Measurements from ENCODE around the gene PRSS27. TPM values are rescaled to one million over a fixed set of nuclear protein-coding genes. Genes with fewer than 3 reads are reported as not detected.
A peak's percentile ranks its signal among the peaks of the same experiment; 100 is the strongest.
"Not testable (repeated sequence)": the region's sequence is repeated elsewhere in the genome, so short reads cannot be mapped to it uniquely, and the experiment has no call there.

The PRSS27 gene
- total RNA-seq, 4 donors from 2014 or later, result 1.2 TPM; not detected in 2

GRCh38 chr16:2698103-2698870 is 21.7 kb downstream of the PRSS27 start:
- TF ChIP-seq, protein P1, sequence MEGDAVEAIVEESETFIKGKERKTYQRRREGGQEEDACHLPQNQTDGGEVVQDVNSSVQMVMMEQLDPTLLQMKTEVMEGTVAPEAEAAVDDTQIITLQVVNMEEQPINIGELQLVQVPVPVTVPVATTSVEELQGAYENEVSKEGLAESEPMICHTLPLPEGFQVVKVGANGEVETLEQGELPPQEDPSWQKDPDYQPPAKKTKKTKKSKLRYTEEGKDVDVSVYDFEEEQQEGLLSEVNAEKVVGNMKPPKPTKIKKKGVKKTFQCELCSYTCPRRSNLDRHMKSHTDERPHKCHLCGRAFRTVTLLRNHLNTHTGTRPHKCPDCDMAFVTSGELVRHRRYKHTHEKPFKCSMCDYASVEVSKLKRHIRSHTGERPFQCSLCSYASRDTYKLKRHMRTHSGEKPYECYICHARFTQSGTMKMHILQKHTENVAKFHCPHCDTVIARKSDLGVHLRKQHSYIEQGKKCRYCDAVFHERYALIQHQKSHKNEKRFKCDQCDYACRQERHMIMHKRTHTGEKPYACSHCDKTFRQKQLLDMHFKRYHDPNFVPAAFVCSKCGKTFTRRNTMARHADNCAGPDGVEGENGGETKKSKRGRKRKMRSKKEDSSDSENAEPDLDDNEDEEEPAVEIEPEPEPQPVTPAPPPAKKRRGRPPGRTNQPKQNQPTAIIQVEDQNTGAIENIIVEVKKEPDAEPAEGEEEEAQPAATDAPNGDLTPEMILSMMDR (IDR thresholded peaks at IDR 0.05), result no peak
- no peak for TF ChIP-seq POLR2A (IDR thresholded peaks at IDR 0.05)
- no peaks in the 10 kb centered on the region for H3K9me3 ChIP-seq
- peaks cover 0 to 2% (median 0%) of the 10 kb centered on the region in 4 donors for H3K4me1 ChIP-seq
- DNase-seq, result no peak
- peaks cover 0 to 70% (median 0%) of the 10 kb centered on the region in 3 donors for H3K36me3 ChIP-seq
- H3K27me3 ChIP-seq, result no peaks in the 10 kb centered on the region
- no peak overlapping the region for H3K4me3 ChIP-seq
- H3K27ac ChIP-seq, result no peak overlapping the region

DNA sequence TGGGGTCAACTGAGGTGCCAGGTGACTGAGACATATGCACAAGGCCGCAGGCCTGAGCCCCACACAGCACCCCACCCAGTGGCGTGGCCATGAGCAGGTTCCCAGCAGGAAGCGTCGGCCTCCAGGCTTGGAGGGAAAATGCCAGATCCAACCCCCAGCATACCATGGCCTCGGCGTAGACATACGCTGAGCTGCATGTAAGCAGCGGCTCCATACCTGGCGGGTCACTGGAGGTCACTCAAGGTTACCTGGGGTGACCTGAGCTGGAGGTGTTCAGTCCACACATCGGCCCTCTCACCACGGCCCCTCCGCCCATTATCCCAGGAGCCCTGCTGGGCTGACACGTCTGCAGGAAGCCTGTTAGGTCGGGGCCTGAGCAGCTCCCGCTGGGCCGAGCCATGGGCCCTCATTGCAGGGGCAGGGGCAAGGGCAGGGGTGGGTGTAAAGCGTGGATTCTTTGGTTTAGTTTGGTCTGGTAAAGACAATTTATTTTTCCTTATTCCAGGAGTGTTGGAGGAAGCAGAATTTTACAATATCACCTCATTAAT is 22.5 kb downstream of the PRSS27 start:
- H3K4me1 ChIP-seq, result peaks cover 0 to 9% (median 0%) of the 10 kb centered on the region in 4 donors
- TF ChIP-seq, protein P1 (IDR thresholded peaks at IDR 0.05), result no peak
- TF ChIP-seq POLR2A (IDR thresholded peaks at IDR 0.05), result no peak
- no peak overlapping the region for H3K4me3 ChIP-seq
- H3K27me3 ChIP-seq, result no peaks in the 10 kb centered on the region
- H3K36me3 ChIP-seq, result peaks cover 0 to 67% (median 0%) of the 10 kb centered on the region in 3 donors
- no peak for DNase-seq
- no peaks in the 10 kb centered on the region for H3K9me3 ChIP-seq
- no peak overlapping the region for H3K27ac ChIP-seq

DNA sequence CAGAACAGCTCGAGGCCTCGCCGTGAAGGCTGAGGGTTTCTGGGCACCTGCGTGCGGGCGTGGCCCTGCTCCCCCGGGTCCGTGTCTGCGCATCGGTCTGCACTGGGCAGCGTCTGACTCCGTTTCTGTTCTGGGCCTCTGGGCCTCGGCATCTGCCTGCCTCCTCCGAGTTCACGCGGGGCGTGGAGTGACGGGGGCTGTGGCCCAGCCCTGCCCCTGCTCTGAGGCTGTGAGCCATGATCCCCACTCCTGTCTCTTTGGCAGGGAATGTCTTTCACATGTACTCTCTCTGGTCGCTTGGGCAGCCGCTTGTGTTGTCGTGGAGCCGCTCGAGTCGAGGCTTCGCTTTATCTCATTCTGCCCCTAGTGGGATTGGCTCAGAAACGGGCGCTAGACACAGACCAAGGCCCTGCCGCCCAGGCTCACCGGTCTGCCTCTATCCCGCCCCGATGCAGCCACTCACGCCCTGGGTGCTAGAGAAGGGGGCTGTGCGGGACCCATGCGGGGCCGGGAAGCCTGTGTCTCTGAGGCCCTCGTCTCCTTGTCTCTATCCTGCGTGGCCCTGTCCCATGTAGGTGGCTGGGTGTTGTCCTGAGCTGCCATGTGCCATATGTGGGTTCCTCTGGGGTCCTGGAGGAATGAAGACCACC is 23.3 kb downstream of the PRSS27 start:
- H3K27me3 ChIP-seq, DNase-seq, H3K27ac ChIP-seq, H3K9me3 ChIP-seq, H3K4me1 ChIP-seq, H3K4me3 ChIP-seq: not testable (repeated sequence)
- peaks cover 0 to 67% (median 0%) of the 10 kb centered on the region in 3 donors for H3K36me3 ChIP-seq

GRCh38 chr16:2692948-2693651 is 26.9 kb downstream of the PRSS27 start:
- H3K4me3 ChIP-seq, result peak overlapping the region in 1 of 4 donors; percentile 1
- DNase-seq, result peak in 2 of 3 donors; percentile 74 to 76
- TF ChIP-seq POLR2A (IDR thresholded peaks at IDR 0.05), result no peak
- TF ChIP-seq, protein P1 (IDR thresholded peaks at IDR 0.05), result no peak
- peak overlapping the region in 1 of 4 donors; percentile 68 for H3K27ac ChIP-seq
- peaks cover 0 to 9% (median 0%) of the 10 kb centered on the region in 4 donors for H3K4me1 ChIP-seq
- H3K27me3 ChIP-seq, result no peaks in the 10 kb centered on the region
- no peaks in the 10 kb centered on the region for H3K9me3 ChIP-seq
- peaks cover 0 to 51% (median 0%) of the 10 kb centered on the region in 3 donors for H3K36me3 ChIP-seq

DNA sequence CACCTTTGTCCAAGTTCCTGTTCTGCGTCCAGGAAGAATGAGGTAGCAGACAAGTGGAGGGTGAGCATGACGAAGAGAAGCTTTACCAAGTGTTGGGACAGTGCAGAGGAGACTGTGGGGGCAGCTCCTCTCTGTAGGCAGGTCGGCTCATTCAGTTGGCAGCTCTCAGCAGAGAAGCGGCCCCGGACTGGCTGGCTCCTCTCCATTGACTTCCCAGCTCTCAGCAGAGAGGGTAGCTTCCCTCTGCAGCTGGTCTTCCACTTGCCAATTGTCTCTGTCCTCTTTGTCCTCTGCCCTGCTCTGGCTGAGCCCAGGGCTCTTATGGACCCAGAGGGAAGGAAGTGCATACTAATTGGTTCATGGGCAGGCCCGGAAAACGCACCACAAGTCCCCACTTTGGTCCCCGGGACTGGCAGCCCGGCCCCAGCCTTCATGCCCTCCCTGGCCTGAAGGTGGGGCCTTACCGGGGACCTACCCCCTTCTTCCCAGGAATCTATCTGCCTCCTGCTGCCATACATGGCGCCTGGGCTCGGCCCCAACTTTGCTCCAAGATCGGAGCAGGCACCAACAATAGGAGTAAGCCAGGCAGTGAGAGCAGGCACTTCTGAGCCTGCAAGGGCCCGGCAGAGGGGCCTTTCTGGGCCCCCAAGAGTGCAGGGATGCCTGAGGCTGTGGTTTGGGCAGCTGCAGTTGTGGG is 27.6 kb downstream of the PRSS27 start:
- Histone ChIP-seq H3K4me1 (peaks cover 0 to 15% (median 3%) of the 10 kb centered on the region in 4 donors), H3K4me3 (peak overlapping the region in 1 of 4 donors; percentile 1), H3K27me3 (no peaks in the 10 kb centered on the region), H3K9me3 (no peaks in the 10 kb centered on the region), H3K27ac (peak overlapping the region in 1 of 4 donors; percentile 68), H3K36me3 (peaks cover 0 to 44% (median 0%) of the 10 kb centered on the region in 3 donors)
- no peak for DNase-seq
- TF ChIP-seq, protein P1 (IDR thresholded peaks at IDR 0.05), result no peak
- no peak for TF ChIP-seq POLR2A (IDR thresholded peaks at IDR 0.05)

All from Peyer's patch (tissue), 4 donors.